MCF 10A (cell line): Measurements from ENCODE around the gene ACSL3. TPM values are rescaled to one million over a fixed set of nuclear protein-coding genes. Genes with fewer than 3 reads are reported as not detected.

ENCODE experiments used
- BruUV-seq: library from RNA; stranded (reverse); fragments of 400-500 nt; replicated peaks from 2 replicates; lab custom pipeline; 2021; lab: Mats Ljungman, UMichigan
- CTCF ChIA-PET: fragments of 300-600 bp; sonication (Branson Sonifier 250); formaldehyde crosslinking; extraction: SDS; loops from one replicate; lab custom pipeline; 2021; ENCODE audit warnings: antibody characterized with exemption, inconsistent platforms; lab: Yijun Ruan, JAX
- POLR2A ChIA-PET: fragments of 300-600, 350-650 bp; sonication (Branson Sonifier 250); formaldehyde crosslinking; extraction: SDS; loops from one replicate; lab custom pipeline; 2020; ENCODE audit warnings: antibody characterized with exemption, inconsistent platforms; lab: Yijun Ruan, JAX
- DNase-seq: peaks from one replicate; pipeline ENCODE4 v3.0.0-alpha.2; 2018; ENCODE audit not compliant: unreplicated experiment
- H3K27ac Mint-ChIP-seq: one replicate; pipeline ENCODE4 v1.8.0; 2022; ENCODE audit warnings: mild to moderate bottlenecking, low read depth, mixed read lengths; ENCODE audit not compliant: unreplicated experiment
- H3K27me3 Mint-ChIP-seq: one replicate; pipeline ENCODE4 v1.8.0; 2022; ENCODE audit warnings: mixed read lengths; ENCODE audit not compliant: insufficient read depth, unreplicated experiment
- H3K36me3 Mint-ChIP-seq: one replicate; pipeline ENCODE4 v1.8.0; 2022; ENCODE audit warnings: mild to moderate bottlenecking, moderate library complexity, mixed read lengths; ENCODE audit not compliant: insufficient read depth, unreplicated experiment
- H3K4me1 Mint-ChIP-seq: one replicate; pipeline ENCODE4 v1.8.0; 2022; ENCODE audit warnings: mixed read lengths; ENCODE audit not compliant: insufficient read depth, unreplicated experiment
- H3K4me3 Mint-ChIP-seq: one replicate; pipeline ENCODE4 v1.8.0; 2022; ENCODE audit warnings: mild to moderate bottlenecking, moderate library complexity, mixed read lengths; ENCODE audit not compliant: unreplicated experiment
- H3K9me3 Mint-ChIP-seq: one replicate; pipeline ENCODE4 v1.8.0; 2022; ENCODE audit warnings: mixed read lengths; ENCODE audit not compliant: unreplicated experiment
- intact Hi-C: fragments of 100-400 bp; cut with micrococcal nuclease; formaldehyde crosslinking; loops from 2 replicates; pipeline ENCODE4 v1.14.1; 2022
- total RNA-seq: library from RNA; stranded (reverse); gene quantifications from 2 replicates; pipeline ENCODE4 v1.2.3, GENCODE V29; 2022
- TF ChIP-seq, protein P1 (sequence below): fragments of 200-600 bp; IDR thresholded peaks from one replicate; pipeline ENCODE4 v1.8.0; 2022; ENCODE audit warnings: antibody characterized with exemption, mild to moderate bottlenecking; ENCODE audit not compliant: unreplicated experiment

ACSL3 gene
- total RNA-seq, 1 experiment from 2014 or later, result 183 TPM

DNA sequence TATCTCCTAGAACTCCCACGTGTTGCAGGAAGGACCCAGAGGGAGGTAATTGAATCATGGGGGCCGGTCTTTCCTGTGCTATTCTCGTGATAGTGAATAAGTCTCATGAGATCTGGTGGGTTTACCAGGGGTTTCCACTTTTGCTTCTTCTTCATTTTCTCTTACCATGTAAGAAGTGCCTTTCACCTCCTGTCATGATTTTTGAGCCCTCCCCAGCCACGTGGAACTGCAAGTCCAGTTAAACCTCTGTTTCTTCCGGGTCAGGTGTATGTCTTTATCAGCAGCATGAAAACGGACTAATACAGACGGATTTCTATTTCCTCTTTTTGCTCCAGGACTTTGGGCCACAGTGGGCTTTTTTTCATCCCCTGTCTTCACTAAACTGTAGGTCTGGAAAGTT lies 102.8 kb downstream of the ACSL3 start:
- Mint-ChIP-seq H3K27ac (no peak overlapping the region), H3K36me3 (no peaks in the 10 kb centered on the region), H3K4me1 (peaks cover 22% of the 10 kb centered on the region), H3K9me3 (no peaks in the 10 kb centered on the region), H3K4me3 (no peak overlapping the region), H3K27me3 (no peaks in the 10 kb centered on the region)
- BruUV-seq, result no TSS peak
- intact Hi-C loops, result no loop called here
- DNase-seq, result no peak
- TF ChIP-seq, protein P1, sequence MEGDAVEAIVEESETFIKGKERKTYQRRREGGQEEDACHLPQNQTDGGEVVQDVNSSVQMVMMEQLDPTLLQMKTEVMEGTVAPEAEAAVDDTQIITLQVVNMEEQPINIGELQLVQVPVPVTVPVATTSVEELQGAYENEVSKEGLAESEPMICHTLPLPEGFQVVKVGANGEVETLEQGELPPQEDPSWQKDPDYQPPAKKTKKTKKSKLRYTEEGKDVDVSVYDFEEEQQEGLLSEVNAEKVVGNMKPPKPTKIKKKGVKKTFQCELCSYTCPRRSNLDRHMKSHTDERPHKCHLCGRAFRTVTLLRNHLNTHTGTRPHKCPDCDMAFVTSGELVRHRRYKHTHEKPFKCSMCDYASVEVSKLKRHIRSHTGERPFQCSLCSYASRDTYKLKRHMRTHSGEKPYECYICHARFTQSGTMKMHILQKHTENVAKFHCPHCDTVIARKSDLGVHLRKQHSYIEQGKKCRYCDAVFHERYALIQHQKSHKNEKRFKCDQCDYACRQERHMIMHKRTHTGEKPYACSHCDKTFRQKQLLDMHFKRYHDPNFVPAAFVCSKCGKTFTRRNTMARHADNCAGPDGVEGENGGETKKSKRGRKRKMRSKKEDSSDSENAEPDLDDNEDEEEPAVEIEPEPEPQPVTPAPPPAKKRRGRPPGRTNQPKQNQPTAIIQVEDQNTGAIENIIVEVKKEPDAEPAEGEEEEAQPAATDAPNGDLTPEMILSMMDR, result no peak
- ChIA-PET CTCF (interaction anchor here (3.2 kb wide), 1 partner anchor 8 kb away, joined by 18 read pairs; no protein-coding TSS in a partner anchor), POLR2A (no interaction called here)

DNA sequence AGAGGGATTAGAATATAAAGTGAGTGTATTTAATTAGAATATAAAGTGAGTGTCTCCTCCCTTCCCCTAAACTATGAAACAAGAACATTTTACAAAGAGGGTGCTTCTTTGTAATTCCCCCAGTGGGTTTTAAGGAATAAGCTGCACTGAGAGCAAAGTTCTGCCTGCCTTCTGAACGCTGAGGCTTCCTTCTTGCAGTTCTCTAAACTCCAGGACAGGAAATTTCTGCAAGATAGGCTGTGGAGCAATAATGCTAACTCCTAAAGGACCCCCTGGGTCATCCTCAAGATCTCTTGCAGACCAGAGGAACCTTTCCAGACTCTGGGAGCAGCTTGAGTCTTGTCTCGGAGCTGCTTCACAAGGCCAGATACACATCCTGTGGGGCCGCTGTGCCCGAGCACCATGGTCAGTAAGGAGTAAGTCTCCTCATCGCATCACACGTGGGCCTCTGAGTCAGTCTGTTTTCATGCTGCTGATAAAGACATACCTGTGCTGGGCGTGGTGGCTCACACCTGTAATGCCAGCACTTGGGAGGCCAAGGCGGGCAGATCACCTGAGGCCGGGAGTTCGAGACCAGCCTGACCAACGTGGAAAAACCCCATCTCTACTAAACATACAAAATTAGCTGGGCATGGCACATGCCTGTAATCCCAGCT lies 103.7 kb downstream of the ACSL3 start:
- no TSS peak for BruUV-seq
- POLR2A ChIA-PET, result interaction anchor here (0.6 kb wide), 1 partner anchor 97 kb away, joined by 3 read pairs; no protein-coding TSS in a partner anchor
- CTCF ChIA-PET, result no interaction called here

DNA sequence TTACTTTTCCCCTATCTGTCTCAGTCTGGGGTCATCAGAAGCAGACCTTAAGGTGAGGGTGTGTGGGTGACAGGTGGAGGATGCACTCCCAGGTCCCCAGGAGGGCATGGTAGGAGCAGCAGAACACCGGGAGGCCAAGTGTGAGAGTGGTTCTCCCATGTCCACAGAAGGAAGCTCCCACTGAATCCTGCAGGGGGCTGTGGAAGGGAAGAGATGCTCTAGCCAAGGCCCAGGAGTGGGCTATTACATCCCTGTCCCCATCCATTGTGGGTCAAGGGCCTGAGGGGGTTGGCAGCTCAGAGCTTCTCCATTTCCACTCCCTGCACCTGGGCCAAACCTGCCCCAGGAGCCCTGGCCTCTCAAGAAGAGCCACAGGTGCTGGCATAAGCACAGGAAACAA lies 104.7 kb downstream of the ACSL3 start:
- no TSS peak for BruUV-seq
- no peaks in the 10 kb centered on the region for H3K9me3 Mint-ChIP-seq
- H3K36me3 Mint-ChIP-seq, result no peaks in the 10 kb centered on the region
- H3K27ac Mint-ChIP-seq, result no peak overlapping the region
- H3K4me3 Mint-ChIP-seq, result no peak overlapping the region
- no peak for DNase-seq
- POLR2A ChIA-PET, result interaction anchor here (0.7 kb wide), 1 partner anchor 195 kb away, joined by 4 read pairs; no protein-coding TSS in a partner anchor
- CTCF ChIA-PET, result interaction anchor here (1.1 kb wide), 1 partner anchor 11 kb away, joined by 3 read pairs; no protein-coding TSS in a partner anchor
- H3K27me3 Mint-ChIP-seq, result no peaks in the 10 kb centered on the region
- H3K4me1 Mint-ChIP-seq, result peaks cover 9% of the 10 kb centered on the region
- intact Hi-C loops, result no loop called here
- TF ChIP-seq, protein P1, result no peak

More for the DNA sequence above, 103.7 kb downstream of the ACSL3 start:
- Mint-ChIP-seq H3K9me3 (no peaks in the 10 kb centered on the region), H3K4me3 (no peak overlapping the region), H3K36me3 (no peaks in the 10 kb centered on the region), H3K27ac (no peak overlapping the region), H3K27me3 (no peaks in the 10 kb centered on the region), H3K4me1 (peaks cover 16% of the 10 kb centered on the region)
- intact Hi-C loops, result no loop called here
- no peak for DNase-seq
- TF ChIP-seq, protein P1, result no peak

DNA sequence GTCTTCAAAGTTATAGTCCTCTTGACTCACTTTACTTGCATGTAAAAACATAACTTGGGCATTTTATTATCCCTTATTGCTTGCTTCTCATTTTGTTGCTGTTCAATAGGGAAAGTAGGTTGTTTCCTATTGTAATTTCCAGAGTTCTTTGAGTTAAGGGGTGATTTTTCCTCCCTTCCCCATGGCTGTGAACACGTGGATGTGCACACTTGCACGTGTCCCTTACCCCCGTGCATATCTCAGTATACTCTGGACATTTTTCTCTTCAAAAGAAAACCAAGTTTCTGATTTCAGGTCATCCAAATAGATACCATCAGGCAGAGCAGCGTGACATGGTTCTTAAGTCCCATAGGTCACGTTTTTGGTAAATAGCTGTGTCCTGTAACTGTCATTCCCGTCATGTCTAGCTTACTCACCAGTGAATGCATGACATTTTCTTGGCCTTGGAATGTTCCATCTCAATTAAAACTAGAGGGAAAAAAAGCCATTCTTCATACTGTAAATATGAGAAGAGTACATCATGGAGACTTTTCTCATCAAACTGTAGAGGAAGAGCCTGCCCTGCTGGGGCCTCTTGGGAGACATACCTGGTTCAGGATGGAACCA lies 107.8 kb downstream of the ACSL3 start:
- Mint-ChIP-seq H3K4me3 (no peak overlapping the region), H3K36me3 (no peaks in the 10 kb centered on the region), H3K9me3 (no peaks in the 10 kb centered on the region), H3K27ac (no peak overlapping the region), H3K4me1 (peaks cover 6% of the 10 kb centered on the region), H3K27me3 (no peaks in the 10 kb centered on the region)
- no peak for DNase-seq
- TF ChIP-seq, protein P1, result no peak
- CTCF ChIA-PET, result interaction anchor here (0.8 to 1.0 kb wide), 2 partner anchors 417 to 829 kb away, joined by 4 read pairs; no protein-coding TSS in a partner anchor
- intact Hi-C loops, result no loop called here
- BruUV-seq, result no TSS peak
- POLR2A ChIA-PET, result interaction anchor here (1.5 to 1.8 kb wide), 2 partner anchors 9 to 16 kb away, joined by 3 to 9 read pairs; no protein-coding TSS in a partner anchor
